ENCODE data around the gene STK32B.

DNA sequence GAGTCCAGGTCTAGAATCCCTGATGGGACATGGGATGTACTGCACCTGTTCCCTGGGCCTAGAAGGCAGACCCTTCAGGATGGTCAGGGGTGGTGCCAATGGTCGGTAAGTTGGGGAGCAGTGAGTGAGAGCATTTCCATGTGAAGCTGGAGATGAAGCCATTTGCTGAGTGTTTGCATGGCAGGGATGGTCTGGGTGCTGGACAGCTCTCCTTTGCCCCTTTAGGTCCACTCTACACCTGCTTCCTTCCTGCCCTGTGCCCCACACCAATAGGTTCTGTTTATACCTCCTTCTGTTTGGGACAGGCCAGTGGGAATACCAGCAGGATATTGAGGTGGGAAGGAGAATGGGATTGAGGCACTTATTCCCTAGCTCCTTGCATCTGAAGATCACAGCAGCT is 181.3 kb downstream of the STK32B start:
- TF ChIP-seq, protein P1, sequence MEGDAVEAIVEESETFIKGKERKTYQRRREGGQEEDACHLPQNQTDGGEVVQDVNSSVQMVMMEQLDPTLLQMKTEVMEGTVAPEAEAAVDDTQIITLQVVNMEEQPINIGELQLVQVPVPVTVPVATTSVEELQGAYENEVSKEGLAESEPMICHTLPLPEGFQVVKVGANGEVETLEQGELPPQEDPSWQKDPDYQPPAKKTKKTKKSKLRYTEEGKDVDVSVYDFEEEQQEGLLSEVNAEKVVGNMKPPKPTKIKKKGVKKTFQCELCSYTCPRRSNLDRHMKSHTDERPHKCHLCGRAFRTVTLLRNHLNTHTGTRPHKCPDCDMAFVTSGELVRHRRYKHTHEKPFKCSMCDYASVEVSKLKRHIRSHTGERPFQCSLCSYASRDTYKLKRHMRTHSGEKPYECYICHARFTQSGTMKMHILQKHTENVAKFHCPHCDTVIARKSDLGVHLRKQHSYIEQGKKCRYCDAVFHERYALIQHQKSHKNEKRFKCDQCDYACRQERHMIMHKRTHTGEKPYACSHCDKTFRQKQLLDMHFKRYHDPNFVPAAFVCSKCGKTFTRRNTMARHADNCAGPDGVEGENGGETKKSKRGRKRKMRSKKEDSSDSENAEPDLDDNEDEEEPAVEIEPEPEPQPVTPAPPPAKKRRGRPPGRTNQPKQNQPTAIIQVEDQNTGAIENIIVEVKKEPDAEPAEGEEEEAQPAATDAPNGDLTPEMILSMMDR (conservative IDR thresholded peaks at IDR 0.05; ENCODE audit: low read length) = no peak
- no peak for TF ChIP-seq EZH2phosphoT487 (IDR thresholded peaks at IDR 0.05; ENCODE audit: borderline replicate concordance, low read depth, low read length)
